Esophagus muscularis mucosa (tissue), 3 donors: ENCODE data around the gene SLC51A.

Experiments
- CTCF ChIP-seq, 3 experiments: fragments of 200-600 bp in 2 of 3; fragments of 450-650 bp in 1 of 3; sonication (generic) in 2 of 3; IDR thresholded peaks; one replicate each; pipeline ENCODE4 v1.5.1; 2017 to 2019; ENCODE audit warnings: antibody characterized with exemption in 3 of 3, mild to moderate bottlenecking in 2 of 3, moderate library complexity in 1 of 3
- POLR2A ChIP-seq: fragments of 450-650 bp; IDR thresholded peaks from one replicate; pipeline ENCODE4 v1.6.1; 2017; ENCODE audit warnings: antibody characterized with exemption, moderate library complexity, mild to moderate bottlenecking, low read depth
- POLR2AphosphoS5 ChIP-seq, 2 donors: sonication (generic); formaldehyde crosslinking; IDR thresholded peaks; one replicate each; pipeline ENCODE4 v1.6.1; 2017; ENCODE audit warnings: antibody characterized with exemption in 2 of 2

- TF ChIP-seq CTCF (IDR thresholded peaks at IDR 0.05) (no peak), POLR2A (no peak), POLR2AphosphoS5 (IDR thresholded peaks at IDR 0.05) (no peak)
Observed at GRCh38 chr3:196241704-196242103, 25.4 kb downstream of the SLC51A start.
